Right hindlimb (tissue), 1 donor: ENCODE measurements around the gene COL23A1.
"Not testable (repeated sequence)": the region's sequence is repeated elsewhere in the genome, so short reads cannot be mapped to it uniquely, and the experiment has no call there.

ENCODE experiments used
- DNase-seq: peaks from one replicate; pipeline ENCODE4 v3.0.0-alpha.2; 2018

Gene COL23A1

GRCh38 chr5:178333821-178334481 is 256.2 kb downstream of the COL23A1 start:
- DNase-seq = no peak

DNA sequence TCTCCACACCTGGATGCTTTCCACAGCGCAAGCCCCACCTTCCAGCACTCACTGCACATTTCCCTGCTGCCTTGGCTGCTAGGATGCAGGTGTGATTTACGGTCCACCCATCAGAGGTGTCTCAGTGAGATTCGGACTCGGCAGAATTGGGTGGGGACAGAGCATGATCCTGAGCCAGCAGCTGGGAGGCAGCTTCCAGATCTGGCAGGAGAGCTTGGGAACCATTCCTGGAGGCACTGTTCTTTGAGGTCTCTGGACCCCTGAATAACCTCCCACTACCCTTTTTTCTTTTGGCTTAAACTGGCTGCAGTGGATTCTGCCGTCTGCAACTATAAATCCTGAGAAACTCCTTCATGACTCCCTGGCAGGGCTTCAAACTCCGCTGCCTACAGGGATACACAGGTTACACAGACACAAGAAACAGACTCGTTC is 258.0 kb downstream of the COL23A1 start:
- DNase-seq = peak; percentile 50

DNA sequence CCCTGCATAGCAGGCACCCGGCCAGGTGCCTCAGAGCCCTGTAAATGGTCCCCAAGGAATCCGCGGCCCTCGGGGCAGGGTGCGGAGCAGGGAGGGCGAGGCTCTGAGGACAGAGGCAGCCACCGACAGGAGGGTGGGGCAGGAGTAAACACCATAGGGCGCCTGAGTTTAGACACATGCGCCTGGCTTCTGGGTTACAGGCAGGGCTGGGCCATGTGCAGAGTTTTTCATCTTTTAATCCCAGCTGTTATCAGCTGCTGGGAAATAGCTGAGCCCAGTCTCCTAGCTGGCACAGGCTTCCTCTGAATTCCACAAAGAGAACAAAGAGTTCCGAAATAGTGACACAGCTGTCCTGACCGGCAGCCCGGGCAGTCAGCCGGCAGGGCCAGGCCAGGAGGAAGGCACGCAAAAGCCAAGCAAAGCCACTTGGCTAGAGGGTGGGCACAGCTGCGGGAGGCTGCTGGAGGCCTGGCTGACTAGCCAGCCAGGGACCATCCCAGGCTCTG is 258.6 kb downstream of the COL23A1 start:
- DNase-seq = peak; percentile 88

DNA sequence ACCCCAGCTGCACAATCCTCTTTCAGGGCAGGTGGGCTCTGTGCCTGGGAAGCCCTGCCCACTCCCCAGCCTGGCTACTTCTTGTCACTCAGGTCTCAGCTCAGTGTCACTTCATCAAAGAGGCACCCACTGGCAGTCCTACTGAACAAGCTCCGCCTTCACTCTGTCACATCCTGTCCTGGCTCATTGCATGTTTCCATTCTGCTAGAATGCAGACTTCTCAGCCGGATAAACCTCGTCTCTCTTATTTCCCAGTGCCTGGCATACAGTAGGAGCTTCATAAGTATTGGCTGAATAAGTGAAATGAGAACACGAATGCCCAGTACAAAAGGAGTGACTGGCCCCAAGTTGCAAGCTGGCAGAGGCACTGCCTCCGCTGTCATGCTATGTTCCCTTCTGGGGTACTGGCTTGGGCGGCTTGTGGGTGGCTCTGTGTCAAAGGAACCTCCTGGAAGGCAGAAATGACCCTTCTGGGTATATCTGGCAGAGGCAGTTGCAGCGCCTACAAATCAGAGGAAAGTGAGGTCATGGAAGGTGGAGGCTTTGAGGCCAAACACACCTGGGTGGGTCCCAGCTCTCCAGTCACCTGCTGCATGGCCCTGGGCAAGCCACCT is 259.3 kb downstream of the COL23A1 start:
- peak; percentile 59 for DNase-seq

DNA sequence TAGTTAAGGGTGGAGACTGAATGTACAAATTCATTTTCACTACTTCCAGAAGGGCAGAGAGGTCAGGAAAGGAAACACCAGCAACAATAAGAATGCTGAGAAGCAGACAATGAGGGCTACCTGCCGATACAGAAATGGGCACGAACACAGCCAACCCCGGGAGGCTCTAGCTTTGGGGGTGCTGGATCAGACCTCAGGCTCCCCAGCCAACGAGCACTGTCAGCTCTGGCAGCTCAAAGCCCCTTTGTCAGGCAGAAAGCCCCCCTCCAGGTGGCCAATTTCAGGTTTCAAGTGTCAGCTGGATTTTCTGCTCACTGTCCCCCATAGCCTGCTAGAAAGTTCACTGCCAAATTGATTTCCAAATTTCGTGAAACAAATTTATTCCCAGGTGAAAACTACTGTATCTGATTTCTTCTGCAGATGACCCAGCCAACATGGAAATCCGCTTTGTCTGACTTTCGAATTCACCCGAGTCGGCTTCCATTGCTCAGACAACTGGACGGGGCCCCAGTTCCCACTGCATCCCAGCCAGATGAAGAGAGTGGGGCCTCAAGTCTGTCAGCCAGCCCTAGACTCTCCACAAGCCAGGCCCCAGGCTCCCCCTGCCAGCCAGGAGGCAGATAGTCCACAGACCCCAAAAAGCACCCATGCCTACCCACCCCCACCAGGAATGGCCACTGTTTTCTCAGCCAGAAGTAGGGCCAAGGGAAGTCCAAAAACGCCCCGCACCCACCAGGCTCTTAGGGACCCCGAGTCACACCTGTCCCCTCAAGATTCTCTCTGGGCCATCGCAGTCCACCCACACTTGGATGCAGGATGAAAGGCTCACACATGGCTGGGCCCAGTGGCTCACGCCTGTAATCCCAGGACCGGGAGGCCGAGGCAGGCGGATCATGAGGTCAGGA is 261.1 kb downstream of the COL23A1 start:
- DNase-seq = peak; percentile 78

GRCh38 chr5:178327931-178328711 is 262.1 kb downstream of the COL23A1 start:
- DNase-seq = peak; percentile 8

- DNase-seq = no peak
Observed at GRCh38 chr5:178327446-178327845, 262.7 kb downstream of the COL23A1 start.

DNA sequence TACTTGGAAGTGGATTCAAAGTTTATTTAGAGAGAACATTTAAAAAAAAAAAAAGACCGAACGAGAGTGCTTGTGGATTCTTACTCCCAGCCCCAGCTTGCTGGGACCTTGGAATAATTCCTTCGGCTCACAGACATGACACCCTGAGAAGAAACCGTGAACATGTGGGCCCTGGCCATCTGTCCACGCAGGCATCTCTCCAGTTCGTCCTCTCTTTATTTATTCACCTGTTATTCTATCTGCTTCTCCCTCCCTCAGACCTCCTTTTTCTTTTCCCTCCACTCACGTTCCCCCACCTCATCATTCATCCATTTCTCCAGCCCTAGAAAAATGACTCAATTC is 263.8 kb downstream of the COL23A1 start:
- DNase-seq = peak; percentile 69

GRCh38 chr5:178325679-178326373 is 264.4 kb downstream of the COL23A1 start:
- DNase-seq = peak; percentile 78

DNA sequence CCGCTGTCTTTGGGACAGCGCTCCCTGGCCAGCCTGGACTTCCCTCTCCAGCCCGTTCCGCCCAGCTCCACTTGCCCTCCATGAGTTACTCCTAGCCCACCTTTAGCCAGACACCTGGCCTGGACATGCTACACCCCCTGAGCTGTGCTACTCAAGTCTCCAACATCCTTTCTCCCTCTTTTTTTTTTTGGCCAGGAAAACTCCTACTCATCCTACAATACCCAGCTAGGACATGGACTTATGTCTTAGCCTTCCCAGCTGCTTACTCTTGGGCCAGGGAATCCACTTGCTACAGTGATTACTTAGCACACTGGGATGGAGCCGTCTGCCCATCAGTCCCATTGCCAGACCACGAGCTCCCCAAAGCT is 264.9 kb downstream of the COL23A1 start:
- no peak for DNase-seq

DNA sequence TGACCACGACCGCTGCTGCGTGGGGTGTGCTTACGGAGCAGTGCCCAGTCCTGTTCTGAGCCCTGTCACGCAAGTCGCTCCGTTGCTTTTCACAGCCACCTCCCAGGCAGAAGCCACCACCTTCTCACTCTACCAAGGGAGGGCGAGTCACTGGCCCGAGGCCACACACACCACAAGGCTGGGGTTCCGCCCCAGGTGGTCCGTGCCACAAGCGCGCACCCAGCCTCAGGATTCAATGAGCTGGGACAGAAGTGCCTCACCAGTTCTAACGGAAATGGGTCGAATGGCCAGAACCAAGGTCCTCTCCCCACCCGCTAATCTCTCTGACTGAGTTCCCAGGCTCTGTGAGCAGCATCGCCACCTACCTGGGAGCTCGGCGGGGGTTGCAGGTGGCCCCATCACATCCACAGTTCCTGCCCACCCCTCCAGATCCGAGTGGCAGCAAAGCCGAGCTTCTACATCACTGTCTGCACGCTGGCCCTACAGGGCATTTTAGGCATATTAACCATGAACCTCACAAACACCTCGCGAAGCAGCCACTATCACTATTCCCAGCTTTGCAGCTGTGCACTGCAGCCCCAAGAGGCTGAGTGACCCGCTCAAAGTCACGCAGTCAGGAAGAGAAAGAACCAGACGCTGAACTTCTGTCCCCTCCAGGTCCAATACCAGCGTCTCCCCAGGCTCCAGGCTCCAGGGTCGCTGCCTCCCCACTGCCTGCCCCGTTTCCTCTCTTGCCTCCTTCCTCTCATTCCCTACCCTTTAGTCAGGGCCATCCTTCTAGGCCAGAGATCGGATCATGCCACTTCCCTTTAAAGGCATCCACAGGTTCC is 265.5 kb downstream of the COL23A1 start:
- peak; percentile 14 for DNase-seq

DNA sequence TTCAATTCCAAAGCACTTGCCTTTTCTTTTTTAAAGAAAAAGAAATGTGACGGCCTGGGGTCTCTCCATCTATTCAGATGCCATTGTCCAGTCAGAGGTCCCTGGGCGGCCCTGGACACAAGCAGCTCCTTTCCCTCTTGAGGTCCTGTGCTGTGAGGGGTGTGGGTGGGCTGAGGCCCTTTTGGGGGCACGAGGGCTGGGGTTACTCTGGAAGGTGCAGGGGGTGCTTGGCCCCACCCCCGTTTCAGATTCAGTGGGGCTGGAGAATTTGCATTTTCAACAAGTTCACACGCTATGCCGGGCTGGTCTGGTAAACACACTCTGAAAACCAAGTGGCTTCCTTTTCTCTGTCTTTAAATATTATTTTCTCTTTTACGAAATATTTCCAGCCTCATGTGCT is 266.2 kb downstream of the COL23A1 start:
- no peak for DNase-seq

DNA sequence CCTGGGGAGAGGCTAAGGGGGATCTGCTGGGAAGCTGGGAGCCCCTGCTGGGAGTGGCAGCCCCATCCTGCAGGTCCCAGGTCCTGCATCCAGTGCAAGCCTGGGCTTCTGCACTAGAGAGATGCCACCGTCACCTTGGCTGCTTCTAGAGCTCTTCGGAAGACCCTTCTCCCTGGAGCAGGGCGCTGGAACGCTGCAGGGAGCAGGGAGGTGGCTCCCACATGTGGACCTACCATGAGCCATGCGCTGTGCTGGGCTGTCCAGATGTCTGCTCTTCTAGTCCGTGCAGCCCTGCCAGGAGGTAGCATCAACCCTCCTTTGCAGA is 266.7 kb downstream of the COL23A1 start:
- DNase-seq = peak; percentile 15

DNA sequence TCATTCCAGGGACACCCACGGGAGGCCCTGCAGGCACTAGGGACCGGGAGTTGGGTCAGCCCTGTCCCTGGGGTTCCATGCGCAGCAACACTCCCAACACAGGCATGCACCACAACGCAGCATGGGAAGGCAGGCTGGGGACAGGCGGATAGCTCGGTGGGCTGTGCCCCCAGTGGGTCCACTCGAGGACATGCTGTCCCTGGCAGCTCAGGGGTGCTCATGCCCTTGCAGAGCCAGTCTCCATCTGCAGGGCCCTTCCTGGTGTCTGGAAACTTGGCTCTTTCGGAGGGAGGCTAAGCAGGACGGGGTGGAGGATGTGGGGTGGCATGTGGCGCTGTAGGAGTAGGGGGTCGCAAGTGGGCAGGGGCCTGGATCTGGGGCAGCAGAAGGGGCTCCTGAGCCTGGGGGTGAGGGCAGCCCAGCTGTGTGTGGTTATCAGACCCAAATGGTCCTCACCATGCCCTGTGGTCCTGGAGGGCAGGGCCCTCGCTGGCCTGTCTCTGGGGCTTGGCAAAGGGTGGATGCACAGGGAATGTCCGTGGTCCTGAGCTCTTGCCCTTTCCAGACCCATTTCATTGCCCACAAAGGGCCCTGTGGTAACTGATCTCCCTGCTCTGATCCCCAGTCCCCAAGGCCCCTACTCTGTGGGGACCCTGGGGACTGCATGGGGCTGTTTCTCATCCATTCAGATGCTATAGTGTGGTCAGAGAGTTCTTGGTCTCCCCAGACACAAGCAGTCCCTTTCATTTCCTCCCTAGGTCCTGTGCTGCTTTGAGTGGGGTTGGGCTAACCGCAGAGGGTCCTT is 267.3 kb downstream of the COL23A1 start:
- DNase-seq = peak; percentile 12

DNA sequence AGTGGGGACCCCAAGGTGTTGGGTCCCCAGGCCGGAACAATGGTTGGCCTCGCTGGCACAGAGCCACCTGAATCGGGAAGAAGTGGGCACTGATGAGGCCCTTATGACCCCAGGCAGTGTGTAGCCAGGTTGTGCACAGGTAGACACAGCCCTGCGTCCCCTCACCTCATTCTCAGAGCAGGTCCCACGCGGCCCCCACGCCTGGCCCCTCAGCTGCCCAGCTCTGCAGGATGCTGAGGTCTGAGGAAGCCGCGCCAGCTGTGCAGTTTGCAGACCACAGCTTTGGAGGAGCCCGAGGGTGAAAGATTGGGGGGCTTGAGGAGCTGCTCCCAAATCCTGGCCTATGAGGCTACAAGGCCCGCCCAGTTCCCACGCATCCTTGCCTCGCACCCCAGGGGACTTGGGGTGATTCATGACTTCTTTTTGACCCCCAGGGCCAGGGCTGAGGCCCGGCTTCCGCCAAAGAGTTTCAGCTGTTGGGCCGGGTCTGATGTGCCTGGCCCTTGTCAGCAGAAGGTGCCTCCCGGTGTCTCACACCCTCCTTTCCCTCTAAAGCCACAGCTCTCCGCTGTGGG is 269.8 kb downstream of the COL23A1 start:
- peak; percentile 19 for DNase-seq

DNA sequence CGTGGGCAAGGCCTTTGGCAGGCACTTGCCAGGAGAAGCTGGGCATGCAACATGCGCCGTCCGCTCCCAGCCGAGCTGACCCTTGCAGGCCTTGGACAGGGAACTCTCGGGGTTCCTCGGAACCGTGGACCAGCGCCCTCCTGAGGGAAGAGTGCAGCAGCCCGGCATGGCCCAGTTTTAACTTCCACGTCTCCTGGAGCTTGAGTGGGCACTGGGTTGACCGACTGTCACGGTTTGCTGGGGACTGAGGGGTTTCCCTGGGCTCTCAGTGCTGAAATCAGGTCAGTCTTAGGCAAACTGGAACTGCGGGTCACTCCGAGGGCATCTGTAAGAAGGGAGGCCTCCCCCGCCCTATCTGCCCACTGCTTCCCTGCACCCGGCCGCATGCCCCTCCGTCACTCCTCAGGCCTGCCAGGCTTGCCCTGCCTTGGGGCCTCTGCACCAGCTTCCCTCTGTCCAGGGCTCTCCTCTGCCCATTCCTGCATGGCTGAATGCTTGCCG is 270.6 kb downstream of the COL23A1 start:
- peak; percentile 18 for DNase-seq

DNA sequence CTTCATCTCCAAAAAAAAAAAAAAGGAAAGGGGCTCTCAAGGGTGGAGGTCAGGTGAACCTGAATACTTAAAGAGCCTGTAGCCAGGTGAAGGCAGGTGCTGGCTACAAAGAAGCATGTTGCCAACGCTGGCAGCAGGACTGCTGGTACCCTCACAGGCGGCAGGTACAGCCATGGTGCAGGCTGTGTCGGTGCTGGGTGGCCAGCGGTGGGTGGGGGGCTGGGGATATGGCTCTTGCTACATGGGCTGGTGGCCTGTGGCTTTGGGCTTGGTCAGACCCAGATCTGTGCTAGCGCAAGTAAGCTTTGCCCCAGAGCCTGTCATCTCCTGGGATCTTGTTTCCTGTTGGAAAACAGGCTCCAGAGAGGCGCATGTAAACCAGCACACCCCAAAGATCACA is 271.3 kb downstream of the COL23A1 start:
- peak; percentile 12 for DNase-seq

- no peak for DNase-seq
Observed at GRCh38 chr5:178318382-178318781, 271.8 kb downstream of the COL23A1 start.

DNA sequence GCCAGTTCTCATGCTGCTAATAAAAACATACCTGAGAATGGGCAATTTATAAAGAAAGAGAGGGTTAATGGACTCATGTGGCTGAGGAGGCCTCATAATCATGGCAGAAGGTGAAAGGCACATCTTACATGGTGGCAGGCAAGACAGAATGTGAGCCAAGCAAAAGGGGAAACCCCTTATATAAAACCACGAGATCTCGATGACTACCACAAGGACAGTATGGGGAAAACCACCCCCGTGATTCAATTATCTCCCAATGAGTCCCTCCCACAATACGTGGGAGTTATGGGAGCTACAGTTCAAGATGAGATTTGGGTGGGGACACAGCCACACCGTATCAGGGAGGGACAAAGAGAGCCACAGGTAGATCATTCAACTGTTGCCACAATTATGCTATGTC is 272.5 kb downstream of the COL23A1 start:
- DNase-seq = not testable (repeated sequence)
